Upper lobe of right lung (tissue), 1 donor: ENCODE results near the gene IMMP2L. TPM values are rescaled to one million over a fixed set of nuclear protein-coding genes. Genes with fewer than 3 reads are reported as not detected.

ENCODE experiments used
- ATAC-seq: fragments of 200-7000 bp; cut with Tn5 transposase; one replicate; pipeline ENCODE4 v1.9.1; 2020; ENCODE audit warnings: mild to moderate bottlenecking, moderate library complexity
- DNase-seq: peaks from one replicate; pipeline ENCODE4 v3.0.0-alpha.2; 2020
- H3K27ac ChIP-seq: fragments of 200-600 bp; one replicate; pipeline ENCODE4 v1.8.0; 2022
- H3K27me3 ChIP-seq: fragments of 200-600 bp; one replicate; pipeline ENCODE4 v1.8.0; 2022; ENCODE audit warnings: mild to moderate bottlenecking
- H3K36me3 ChIP-seq: fragments of 200-600 bp; one replicate; pipeline ENCODE4 v1.8.0; 2022
- H3K4me1 ChIP-seq: fragments of 200-600 bp; one replicate; pipeline ENCODE4 v1.8.0; 2022
- H3K4me3 ChIP-seq: fragments of 200-600 bp; one replicate; pipeline ENCODE4 v1.8.0; 2022; ENCODE audit warnings: mild to moderate bottlenecking
- H3K9me3 ChIP-seq: fragments of 200-600 bp; one replicate; pipeline ENCODE4 v1.8.0; 2022
- CTCF ChIP-seq: fragments of 200-600 bp; IDR thresholded peaks from one replicate; pipeline ENCODE4 v1.8.0; 2022; ENCODE audit warnings: antibody characterized with exemption
- intact Hi-C: fragments of 100-400 bp; cut with DNase I; formaldehyde crosslinking; loops from one replicate; pipeline ENCODE4 v1.11.0; 2022
- total RNA-seq: library from RNA; stranded (reverse); fragmentation: NEBNext Ultra II Directional; extraction: Animal tissue kit (Norgen Biotek cat#: 25700); gene quantifications from one replicate; pipeline ENCODE4 v1.2.1, GENCODE V29; 2021
- donor health status: DM: no; HTN: yes; CAD: no; lungs with severe emphysema.

Gene IMMP2L
- total RNA-seq, 1 donor from 2014 or later = 22.0 TPM

- H3K36me3 ChIP-seq = no peaks in the 10 kb centered on the region
- H3K4me1 ChIP-seq = no peaks in the 10 kb centered on the region
- no peaks in the 10 kb centered on the region for H3K9me3 ChIP-seq
- intact Hi-C loops = no loop called here
- DNase-seq (no peak), ATAC-seq (no peak)
- no peak overlapping the region for H3K4me3 ChIP-seq
- no peak overlapping the region for H3K27ac ChIP-seq
- H3K27me3 ChIP-seq = no peaks in the 10 kb centered on the region
- TF ChIP-seq CTCF = no peak
These were observed 656.3 kb downstream of the IMMP2L start for GRCh38 chr7:110905773-110906566.

GRCh38 chr7:110898516-110898915 is 663.8 kb downstream of the IMMP2L start:
- TF ChIP-seq CTCF = no peak

GRCh38 chr7:110897538-110897937 is 664.8 kb downstream of the IMMP2L start:
- intact Hi-C loops = no loop called here
- Histone ChIP-seq H3K4me1 (no peaks in the 10 kb centered on the region), H3K27me3 (no peaks in the 10 kb centered on the region), H3K36me3 (no peaks in the 10 kb centered on the region), H3K9me3 (no peaks in the 10 kb centered on the region), H3K27ac (no peak overlapping the region), H3K4me3 (no peak overlapping the region)
- no peak for ATAC-seq
- DNase-seq = no peak
- no peak for TF ChIP-seq CTCF

More at GRCh38 chr7:110898516-110898915, 663.8 kb downstream of the IMMP2L start:
- Histone ChIP-seq H3K9me3 (no peaks in the 10 kb centered on the region), H3K4me1 (no peaks in the 10 kb centered on the region), H3K27me3 (no peaks in the 10 kb centered on the region), H3K27ac (no peak overlapping the region), H3K36me3 (no peaks in the 10 kb centered on the region), H3K4me3 (no peak overlapping the region)
- DNase-seq = no peak
- intact Hi-C loops = no loop called here
- ATAC-seq = no peak

GRCh38 chr7:110894111-110894510 is 668.2 kb downstream of the IMMP2L start:
- Histone ChIP-seq H3K9me3 (no peaks in the 10 kb centered on the region), H3K4me3 (no peak overlapping the region), H3K27me3 (no peaks in the 10 kb centered on the region), H3K27ac (no peak overlapping the region), H3K4me1 (no peaks in the 10 kb centered on the region), H3K36me3 (no peaks in the 10 kb centered on the region)
- intact Hi-C loops = no loop called here
- ATAC-seq (no peak), DNase-seq (no peak)
- TF ChIP-seq CTCF = no peak

GRCh38 chr7:110891197-110891596 is 671.1 kb downstream of the IMMP2L start:
- Histone ChIP-seq H3K4me1 (no peaks in the 10 kb centered on the region), H3K27ac (no peak overlapping the region), H3K27me3 (no peaks in the 10 kb centered on the region), H3K9me3 (no peaks in the 10 kb centered on the region), H3K4me3 (no peak overlapping the region), H3K36me3 (no peaks in the 10 kb centered on the region)
- DNase-seq (no peak), ATAC-seq (no peak)
- no peak for TF ChIP-seq CTCF
- intact Hi-C loops = no loop called here
